ENCODE results near the gene KCNN3.

Gene KCNN3

DNA sequence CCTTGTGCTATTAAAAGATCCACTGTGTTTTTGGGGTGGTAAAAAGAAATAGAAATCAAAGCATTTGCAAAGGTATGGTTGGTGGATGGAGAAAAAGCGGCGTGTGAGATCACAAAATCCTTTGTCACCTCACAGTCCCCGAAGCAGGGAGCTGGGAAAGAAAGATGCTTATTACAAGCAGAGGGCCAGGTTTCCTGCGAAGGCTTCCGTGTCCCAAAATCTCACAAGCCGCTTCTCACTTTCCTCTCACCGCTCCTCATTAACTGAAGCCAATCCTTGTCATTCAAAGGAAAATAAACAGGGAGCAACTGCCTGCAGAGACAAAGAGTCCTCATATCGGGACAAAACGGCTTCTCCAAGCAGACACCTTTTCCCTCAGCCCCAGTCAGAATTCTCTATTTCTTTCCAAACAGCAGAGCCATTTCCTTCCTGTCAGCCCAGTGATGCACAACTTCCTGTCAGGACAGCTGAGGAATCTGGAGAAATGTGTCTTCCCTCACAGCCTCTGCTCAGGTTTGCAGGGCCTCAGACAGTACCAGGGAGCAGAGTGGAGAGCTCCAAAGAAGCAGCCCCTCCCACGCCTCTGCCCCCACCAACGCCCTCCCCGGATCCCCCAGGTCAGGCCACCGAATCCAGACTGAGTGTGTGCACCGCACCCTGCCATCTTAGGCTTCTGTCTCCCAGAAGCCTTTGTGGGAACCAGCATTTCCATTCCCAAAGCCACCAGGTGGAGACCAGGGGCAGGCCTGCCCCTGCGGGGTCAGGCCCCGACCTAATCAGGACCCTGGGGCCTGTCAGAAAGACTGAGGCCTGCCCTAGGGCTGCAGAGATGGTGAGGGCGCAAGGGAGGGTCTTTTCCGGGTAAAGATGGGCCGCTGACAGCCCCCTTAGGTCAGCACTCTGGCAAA is 29.6 kb downstream of the KCNN3 start:
- DNase-seq (ENCODE audit: low spot score): peak; percentile 33

DNA sequence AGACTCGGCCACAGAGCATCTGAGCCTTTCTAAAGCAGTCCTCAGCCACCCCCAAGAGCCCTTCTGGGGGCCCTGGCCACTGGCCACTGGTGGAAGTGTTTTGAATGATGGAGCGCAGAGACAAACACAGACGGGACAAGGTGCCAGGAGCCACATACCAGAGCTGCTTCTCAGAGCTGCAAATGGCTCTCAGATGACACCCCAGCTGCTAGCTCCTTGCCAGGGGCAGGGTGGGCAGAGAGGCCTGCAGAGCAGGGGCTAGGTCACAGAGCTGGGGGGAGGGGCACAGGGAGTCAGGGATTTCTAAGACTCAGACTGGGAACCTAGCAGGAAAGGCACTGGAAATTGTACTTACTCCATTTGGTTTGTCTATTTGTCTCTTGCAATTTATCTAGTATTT is 30.4 kb downstream of the KCNN3 start:
- peak; percentile 58 for DNase-seq (ENCODE audit: low spot score)

- no peak for DNase-seq (ENCODE audit: low spot score)
These were observed 31.1 kb downstream of the KCNN3 start for GRCh38 chr1:154838988-154839387.

DNA sequence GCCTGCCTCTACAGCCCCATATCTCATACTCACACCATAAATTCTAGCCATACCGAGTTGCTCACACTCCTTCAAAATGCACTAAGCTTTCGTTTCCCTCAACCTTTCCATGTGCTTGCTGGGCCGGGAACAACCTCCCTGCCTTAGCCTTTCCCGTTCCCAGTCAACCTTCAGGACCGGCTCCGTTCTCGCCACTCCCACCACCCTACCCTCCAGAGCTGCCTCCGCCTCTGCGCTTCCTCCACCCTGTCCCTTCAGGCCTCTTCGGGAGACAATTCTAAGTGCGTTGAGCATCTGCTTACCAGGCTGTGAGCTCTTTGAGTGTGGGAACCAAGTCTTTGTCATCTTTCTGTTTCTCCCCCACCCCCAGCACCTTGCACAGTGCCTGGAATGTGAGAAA is 31.6 kb downstream of the KCNN3 start:
- DNase-seq (ENCODE audit: low spot score): no peak

DNA sequence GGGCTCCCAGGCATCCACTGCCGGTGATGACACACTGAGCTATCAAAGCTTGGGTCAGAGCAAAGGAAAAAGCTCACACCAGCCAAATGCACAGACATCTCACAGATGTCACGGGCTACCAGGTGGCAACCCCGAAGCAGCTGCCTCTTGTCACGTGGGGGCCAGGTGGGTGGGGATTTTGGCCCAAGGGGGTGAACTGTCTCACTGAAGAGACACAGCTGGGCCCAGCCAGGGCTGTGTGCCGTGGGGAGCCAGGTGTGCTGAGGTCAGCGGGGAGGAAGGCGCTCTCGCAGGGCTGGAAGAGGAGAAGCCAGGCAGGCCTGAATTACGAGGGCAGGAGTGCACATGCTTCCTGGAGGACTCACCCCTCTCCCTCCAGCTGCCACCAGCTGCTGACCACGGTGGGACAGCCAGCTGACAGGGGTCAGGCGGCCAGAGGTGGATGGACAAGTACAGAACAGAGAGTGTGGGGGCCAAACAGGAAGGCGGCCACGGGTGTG is 32.4 kb downstream of the KCNN3 start:
- no peak for DNase-seq (ENCODE audit: low spot score)

DNA sequence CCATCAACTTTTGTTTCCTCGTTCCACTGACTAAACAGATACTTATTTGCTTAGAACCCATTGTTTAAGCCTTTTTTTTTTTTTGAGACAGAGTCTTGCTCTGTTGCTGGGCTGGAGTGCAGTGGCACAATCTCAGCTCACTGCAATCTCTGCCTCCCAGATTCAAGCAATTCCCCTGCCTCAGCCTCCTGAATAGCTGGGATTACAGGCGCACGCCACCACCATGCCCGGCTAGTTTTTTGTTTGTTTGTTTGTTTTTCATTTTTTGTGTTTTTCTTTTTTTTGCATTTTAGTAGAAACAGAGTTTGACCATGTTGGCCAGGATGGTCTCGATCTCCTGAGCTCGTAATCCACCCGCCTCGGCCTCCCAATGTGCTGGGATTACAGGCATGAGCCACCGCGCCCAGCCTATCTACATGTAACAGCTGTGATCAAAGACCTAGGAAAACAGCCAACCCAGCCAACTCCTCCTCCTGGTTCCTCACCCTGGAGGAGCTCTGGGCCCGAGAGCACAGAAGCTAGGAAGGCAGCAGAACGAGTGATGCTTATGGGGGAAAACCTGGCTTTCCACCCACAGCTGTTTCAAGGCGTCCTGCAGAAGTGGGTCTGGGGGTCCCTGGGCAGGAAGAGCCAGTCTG is 32.9 kb downstream of the KCNN3 start:
- no peak for DNase-seq (ENCODE audit: low spot score)

DNA sequence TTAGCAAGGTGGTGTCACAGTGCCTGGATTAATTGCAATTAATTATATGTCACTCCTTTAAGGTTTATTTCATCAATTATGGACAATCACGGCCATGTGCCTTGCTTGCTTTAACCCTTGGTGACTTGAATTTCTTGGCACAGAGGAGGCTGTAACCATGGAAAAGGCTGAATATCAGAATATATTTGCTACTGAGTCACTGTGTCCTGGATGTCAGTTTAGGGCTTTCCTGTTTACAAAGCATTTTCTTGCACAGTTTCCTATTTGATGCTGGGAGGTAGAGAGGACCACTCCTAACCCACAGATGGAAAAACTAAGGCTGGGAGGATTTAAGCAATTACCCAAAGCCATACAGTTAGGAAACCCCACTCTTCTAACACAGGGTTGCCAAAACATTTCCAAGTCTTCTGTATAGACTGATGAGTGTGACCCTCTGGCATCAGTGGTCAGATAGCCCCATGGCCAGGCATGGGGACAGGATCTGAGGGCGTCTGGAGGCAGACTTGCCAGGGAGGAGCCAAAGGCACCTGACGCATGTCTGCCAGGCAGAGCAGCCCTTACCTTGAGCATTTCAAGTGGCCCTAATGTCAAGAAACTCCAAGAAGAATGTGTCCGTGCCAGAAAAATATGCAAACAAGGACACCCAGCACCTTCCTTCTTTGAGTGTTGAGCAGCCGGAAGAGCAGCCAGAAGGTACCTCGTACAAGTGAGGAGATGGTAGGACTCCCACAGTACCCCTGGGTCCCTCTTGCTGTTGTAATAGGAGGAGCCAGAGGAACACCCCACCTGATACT is 34.4 kb downstream of the KCNN3 start:
- DNase-seq (ENCODE audit: low spot score): no peak

DNA sequence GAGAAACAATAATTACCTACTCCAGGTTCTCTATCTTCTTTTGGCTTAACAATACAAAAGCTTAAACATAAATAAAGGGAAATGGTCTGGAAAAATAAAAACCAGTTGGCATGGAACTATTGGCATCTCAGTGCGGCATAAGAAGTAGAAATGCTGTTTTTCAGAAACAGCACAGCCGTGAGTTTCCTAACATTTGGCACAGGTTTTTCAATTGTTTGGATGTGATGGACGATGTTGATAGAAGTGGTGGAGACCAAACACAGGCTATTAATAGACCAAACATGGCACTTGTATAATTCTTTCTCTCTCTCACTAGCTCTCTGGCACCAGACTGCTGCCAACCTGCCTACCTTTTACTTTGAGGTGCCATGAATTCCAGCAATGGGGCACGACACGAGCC is 36.2 kb downstream of the KCNN3 start:
- DNase-seq (ENCODE audit: low spot score): no peak

DNA sequence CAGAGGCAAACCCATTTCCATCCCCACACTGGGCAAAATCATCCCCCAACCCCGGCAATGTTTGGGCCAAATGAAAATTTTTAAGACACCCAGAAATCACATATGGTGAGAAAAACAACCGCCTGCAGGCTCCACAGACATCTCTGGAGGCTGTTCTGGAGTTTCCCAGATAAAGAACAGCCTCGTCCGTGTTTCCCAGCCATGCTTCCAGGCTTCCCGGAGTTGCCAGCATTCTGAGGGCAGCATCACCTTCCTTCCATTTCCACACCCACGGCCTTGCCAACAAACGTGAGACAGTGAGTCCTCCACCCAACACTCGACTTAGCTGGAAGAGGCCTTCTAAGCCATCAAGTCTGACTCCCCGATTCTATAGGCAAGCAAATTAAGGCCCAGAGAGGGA is 36.9 kb downstream of the KCNN3 start:
- DNase-seq (ENCODE audit: low spot score): no peak

DNA sequence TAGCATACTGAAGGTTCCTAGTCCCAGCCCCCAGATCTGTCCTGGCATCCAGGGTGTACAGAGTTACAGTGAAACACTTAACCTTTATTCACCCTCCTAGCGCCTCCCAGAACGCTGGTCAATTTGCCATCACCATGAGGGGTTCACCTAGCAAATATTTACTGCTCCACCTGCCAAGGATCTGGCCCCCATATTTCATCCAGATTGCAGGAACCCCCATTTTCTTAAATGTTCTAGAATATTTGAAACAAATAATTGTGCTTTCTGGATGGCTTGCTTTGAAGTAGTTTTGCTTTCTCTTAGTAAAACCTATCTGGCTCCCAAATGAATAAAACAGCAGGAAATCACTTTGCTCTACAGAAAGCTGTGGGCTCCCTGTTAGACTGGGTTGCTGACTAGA is 37.7 kb downstream of the KCNN3 start:
- no peak for DNase-seq (ENCODE audit: low spot score)

GRCh38 chr1:154831462-154831861 is 38.6 kb downstream of the KCNN3 start:
- DNase-seq (ENCODE audit: low spot score): no peak

DNA sequence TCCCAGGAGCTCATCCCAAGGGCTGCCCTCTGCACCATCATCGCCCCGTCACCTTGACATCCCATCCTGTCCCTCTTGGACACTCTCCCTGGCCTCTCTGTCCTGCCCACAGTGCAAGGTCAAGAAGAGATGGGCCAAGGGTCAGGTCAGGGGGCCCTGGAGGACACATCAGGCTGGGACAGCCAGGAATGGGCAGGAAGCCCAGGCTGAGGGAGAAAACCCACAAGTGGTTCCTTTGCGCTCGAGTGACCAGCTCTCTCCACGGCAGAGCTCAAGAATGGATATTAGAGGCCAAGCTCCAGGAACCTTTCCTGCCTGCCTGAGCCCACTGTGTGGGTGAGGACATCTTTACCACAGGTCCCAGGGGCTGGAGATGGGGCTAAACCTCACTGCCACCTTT is 41.0 kb downstream of the KCNN3 start:
- DNase-seq (ENCODE audit: low spot score): no peak

DNA sequence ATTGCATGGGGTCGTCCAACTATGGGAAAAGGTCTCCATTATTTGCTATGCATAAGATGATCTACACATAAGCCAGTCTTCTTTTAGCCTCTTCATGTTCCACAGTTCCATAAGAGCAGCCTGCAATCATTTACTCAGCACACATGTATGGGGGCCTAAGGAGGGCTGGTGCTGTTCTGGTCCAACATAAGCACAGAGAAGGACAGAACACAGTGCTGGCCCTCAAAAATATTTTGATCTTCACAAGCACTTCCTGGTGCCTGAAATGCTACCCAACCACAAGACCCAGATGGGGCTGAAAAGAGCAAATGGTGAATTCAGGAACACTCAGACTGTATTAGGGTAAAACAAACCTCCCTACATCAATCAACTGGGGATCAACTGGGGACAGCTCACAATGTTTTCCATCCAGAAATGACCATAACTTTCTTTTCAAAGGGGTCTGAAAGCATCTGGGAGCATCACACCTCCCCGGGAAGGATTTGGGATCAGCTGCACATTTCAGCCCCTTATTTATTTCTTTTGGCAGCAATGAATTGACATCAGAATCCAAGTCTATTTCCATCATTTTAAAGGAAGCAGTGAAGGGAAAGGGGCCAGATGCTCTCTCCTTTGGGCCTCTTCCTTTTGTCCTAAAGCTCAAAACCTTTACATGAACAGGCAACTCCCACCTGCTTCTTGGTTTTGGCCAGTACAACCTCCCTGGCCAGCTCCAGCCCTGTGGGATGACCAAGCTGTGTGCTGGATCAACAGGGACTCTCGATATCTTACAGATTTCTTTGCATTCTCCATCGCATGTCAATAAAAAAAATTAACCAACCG is 45.7 kb downstream of the KCNN3 start:
- DNase-seq (ENCODE audit: low spot score): no peak

- DNase-seq (ENCODE audit: low spot score): no peak
These were observed 47.4 kb downstream of the KCNN3 start for GRCh38 chr1:154822717-154823116.

DNA sequence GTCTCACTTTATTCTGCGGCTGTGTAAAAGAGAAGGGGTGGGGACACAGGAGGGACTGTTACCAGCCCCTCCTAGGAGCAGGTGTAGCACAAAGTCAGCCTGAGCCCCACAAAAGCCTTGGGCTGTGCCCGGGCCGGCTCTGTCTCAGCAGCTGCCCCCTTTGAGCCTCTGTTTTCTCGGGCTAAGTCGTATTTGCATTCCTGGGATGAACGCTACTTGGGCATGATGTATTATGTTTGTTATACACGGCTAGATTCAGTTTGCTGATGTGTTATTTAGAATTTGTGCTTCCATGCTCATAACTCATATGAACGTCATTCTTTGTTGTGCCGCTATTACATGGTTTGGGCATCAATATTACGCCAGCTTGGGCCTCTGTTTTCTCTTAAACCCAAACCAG is 47.8 kb downstream of the KCNN3 start:
- no peak for DNase-seq (ENCODE audit: low spot score)

DNA sequence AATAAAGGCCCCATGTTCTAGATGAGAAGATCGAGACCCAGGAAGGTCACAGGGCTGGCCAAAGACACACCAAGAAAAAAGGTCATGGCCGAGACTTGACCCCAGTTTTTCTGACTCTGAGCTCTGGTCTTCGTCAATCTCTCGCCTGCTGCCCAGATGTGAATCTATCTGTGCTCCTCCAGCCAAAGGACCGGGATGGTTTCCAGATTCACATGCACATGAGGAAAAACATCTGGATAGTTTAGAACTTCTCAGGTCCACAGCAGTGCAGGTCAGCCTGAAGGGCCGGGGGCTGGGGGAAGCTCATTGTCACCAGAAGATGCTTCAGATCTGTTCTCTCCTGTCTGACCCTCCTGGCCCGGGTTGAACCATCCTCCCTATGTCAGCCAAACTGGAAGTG is 49.0 kb downstream of the KCNN3 start:
- no peak for DNase-seq (ENCODE audit: low spot score)

GRCh38 chr1:154820646-154821045 is 49.4 kb downstream of the KCNN3 start:
- no peak for DNase-seq (ENCODE audit: low spot score)

- DNase-seq (ENCODE audit: low spot score): peak; percentile 33
These were observed 50.2 kb downstream of the KCNN3 start for GRCh38 chr1:154819628-154820590.

DNA sequence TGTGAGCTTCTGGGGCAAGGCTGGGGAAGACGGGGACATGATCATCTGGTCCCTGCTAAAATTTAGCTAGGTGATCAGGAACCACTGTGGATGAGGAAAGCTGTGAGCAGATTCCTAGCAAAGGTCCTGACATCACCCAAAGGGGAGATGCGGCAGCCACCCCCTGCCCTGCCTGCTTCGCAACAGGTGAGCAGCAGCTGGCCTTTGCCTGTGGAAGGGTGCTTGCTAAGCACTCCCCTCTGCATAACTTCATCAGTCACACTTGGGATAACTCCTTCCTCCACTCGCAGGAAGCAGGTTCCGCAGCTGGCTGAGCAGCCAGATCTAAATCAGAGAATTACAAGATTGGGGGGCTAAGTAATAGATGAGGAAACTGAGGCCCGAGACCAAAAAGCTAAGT is 51.2 kb downstream of the KCNN3 start:
- DNase-seq (ENCODE audit: low spot score): no peak

DNA sequence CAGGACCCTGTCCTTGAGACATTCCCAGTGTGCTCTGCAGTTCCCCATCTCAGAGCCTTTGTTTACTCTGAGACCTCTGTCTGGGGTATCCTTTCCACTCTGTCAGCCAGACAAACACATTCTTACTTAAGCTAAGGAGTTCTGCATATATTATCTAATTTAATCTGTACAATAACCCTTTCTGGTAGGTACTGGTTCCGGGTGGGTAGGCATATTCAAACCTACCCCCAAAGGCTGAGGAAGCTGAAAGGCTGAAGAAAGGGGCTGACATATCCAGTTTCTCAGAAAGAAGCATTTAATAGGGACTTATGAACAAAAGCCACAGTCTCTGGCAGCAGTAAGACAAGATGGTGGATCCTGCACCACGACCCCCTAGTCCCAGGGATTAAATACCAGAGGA is 53.1 kb downstream of the KCNN3 start:
- DNase-seq (ENCODE audit: low spot score): no peak

- DNase-seq (ENCODE audit: low spot score): no peak
These were observed 53.7 kb downstream of the KCNN3 start for GRCh38 chr1:154816369-154816768.
